GM12892 (cell line): ENCODE results near the gene SERTAD3.

Experiments used
- POLR2AphosphoS5 ChIP-seq: IDR thresholded peaks from 2 replicates; pipeline ENCODE4 v1.6.1; 2011; ENCODE audit warnings: low read depth, low read length, control low read depth
- TAF1 ChIP-seq: IDR thresholded peaks from 2 replicates; pipeline ENCODE4 v1.6.1; 2011; ENCODE audit warnings: low read depth, mild to moderate bottlenecking, control low read depth, low read length, borderline replicate concordance

- no peak for TF ChIP-seq TAF1
- no peak for TF ChIP-seq POLR2AphosphoS5
These were observed 24.9 kb upstream of the SERTAD3 start for GRCh38 chr19:40469011-40469410.
